ENCODE results near the gene CUX1. TPM values are rescaled to one million over a fixed set of nuclear protein-coding genes. Genes with fewer than 3 reads are reported as not detected.

CUX1 gene
- total and polyA plus RNA-seq, 2 of the 13 experiments (the other 11 are each of a cell fraction or from before 2014, with no cell fraction given) = 13.7 to 14.9 TPM

- no peak for DNase-seq (ENCODE audit: low spot score)
- no peak for FAIRE-seq
- H3K4me3 ChIP-seq (replicated peaks in 1 of 3; ENCODE audit: insufficient read depth in 1 of 3, low read depth in 2 of 3, low read length in 3 of 3) = peak overlapping the region; percentile 71 to 88 (median 73)
- POLR2A ChIA-PET = interaction anchor here (2.3 kb wide), 1 partner anchor 41 kb away, joined by 5 read pairs; no protein-coding TSS in a partner anchor
- ATAC-seq = peak; percentile 29
- H3K9ac ChIP-seq (ENCODE audit: insufficient read depth, low read depth, low read length) = peak overlapping the region; percentile 73
- BruUV-seq (replicated peaks) = no TSS peak
- WGBS (ENCODE audit: low lambda C conversion rate) = no CpG with 5 or more reads among the region's 89 CpGs
- no peaks in the 10 kb centered on the region; a peak in 3 of 5 replicates for H3K27me3 ChIP-seq (ENCODE audit: control insufficient read depth in 1 of 2, insufficient read depth in 2 of 2, low read length in 2 of 2)
- peaks cover 29% of the 10 kb centered on the region for H3K79me2 ChIP-seq (ENCODE audit: insufficient read depth, low read length)
- H3K9me3 ChIP-seq (ENCODE audit: low read length) = no peaks in the 10 kb centered on the region
- H4K20me1 ChIP-seq (ENCODE audit: insufficient read depth, low read length) = peaks cover 24% of the 10 kb centered on the region
- no peaks in the 10 kb centered on the region for H3K36me3 ChIP-seq (replicated peaks in 1 of 2; ENCODE audit: control insufficient read depth in 1 of 2, insufficient read depth in 2 of 2, low read length in 2 of 2)
- CTCF ChIA-PET (ENCODE audit: low intra/inter-chr PET ratio, low total read pairs) = interaction anchor here (0.6 to 2.2 kb wide), 4 partner anchors 72 to 273 kb away, joined by 4 to 9 read pairs (median 4); no protein-coding TSS in a partner anchor
- peaks cover 48% of the 10 kb centered on the region for H3K4me1 ChIP-seq (ENCODE audit: insufficient read depth, low read length)
- peak overlapping the region; percentile 60 for H2AFZ ChIP-seq (ENCODE audit: low read length)
- H3K4me2 ChIP-seq (ENCODE audit: low read depth, low read length) = peak overlapping the region; percentile 98
- in situ Hi-C loops (cut with HindIII; ENCODE audit: extremely low pct_ligation_motif_present, low pct_unique_long_range_greater_than_20kb) (loop anchor here (5.0 to 10.0 kb wide), 5 partner anchors 73 to 440 kb away; no protein-coding TSS in a partner anchor), intact Hi-C loops (cut with micrococcal nuclease; ENCODE audit: unreplicated experiment) (loop anchor here (1.0 to 5.0 kb wide), 5 partner anchors 42 to 421 kb away; no protein-coding TSS in a partner anchor)
- H3K27ac ChIP-seq (ENCODE audit: extremely low read length, insufficient read depth, low read length) = peak overlapping the region; percentile 38
- TF ChIP-seq ZFY (CRISPR knock-in tag; IDR thresholded peaks at IDR 0.05) (0 out of 2 replicates have a peak, but pooled peaks have one; percentile 5), GABPA (IDR thresholded peaks at IDR 0.05; ENCODE audit: low read depth, low read length) (0 out of 2 replicates have a peak, but pooled peaks have one; percentile 10), GABPA (CRISPR knock-in tag; IDR thresholded peaks at IDR 0.05; ENCODE audit: low read depth) (no peak), ZMYM3 (CRISPR knock-in tag; IDR thresholded peaks at IDR 0.05) (0 out of 2 replicates have a peak, but pooled peaks have one; percentile 22), ZNF275 (CRISPR knock-in tag; IDR thresholded peaks at IDR 0.05; ENCODE audit: borderline replicate concordance) (0 out of 2 replicates have a peak, but pooled peaks have one; percentile 27), MAX (IDR thresholded peaks at IDR 0.05) (peak; percentile 43; the same call in 1 of the 2 replicates), XRCC5 (optimal IDR thresholded peaks at IDR 0.05; ENCODE audit: low read length) (peak; percentile 8), ZNF414 (CRISPR knock-in tag; IDR thresholded peaks at IDR 0.05) (peak; percentile 81; the same call in 1 of the 2 replicates), ZNF687 (CRISPR knock-in tag; IDR thresholded peaks at IDR 0.05) (peak; percentile 74), KAT8 (CRISPR knock-in tag; IDR thresholded peaks at IDR 0.05) (peak; percentile 14; the same call in 1 of the 2 replicates), ZFX (CRISPR knock-in tag; IDR thresholded peaks at IDR 0.05; ENCODE audit: low read depth) (peak; percentile 48; the same call in 1 of the 2 replicates), ZNF740 (CRISPR knock-in tag; IDR thresholded peaks at IDR 0.05) (0 out of 2 replicates have a peak, but pooled peaks have one; percentile 80), ZNF550 (CRISPR knock-in tag; IDR thresholded peaks at IDR 0.05; ENCODE audit: borderline replicate concordance) (0 out of 2 replicates have a peak, but pooled peaks have one; percentile 54)
- TF ChIP-seq, protein P1, sequence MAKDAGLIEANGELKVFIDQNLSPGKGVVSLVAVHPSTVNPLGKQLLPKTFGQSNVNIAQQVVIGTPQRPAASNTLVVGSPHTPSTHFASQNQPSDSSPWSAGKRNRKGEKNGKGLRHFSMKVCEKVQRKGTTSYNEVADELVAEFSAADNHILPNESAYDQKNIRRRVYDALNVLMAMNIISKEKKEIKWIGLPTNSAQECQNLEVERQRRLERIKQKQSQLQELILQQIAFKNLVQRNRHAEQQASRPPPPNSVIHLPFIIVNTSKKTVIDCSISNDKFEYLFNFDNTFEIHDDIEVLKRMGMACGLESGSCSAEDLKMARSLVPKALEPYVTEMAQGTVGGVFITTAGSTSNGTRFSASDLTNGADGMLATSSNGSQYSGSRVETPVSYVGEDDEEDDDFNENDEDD (CRISPR knock-in tag; IDR thresholded peaks at IDR 0.05; ENCODE audit: borderline replicate concordance) = 0 out of 2 replicates have a peak, but pooled peaks have one; percentile 22
These were observed 2.2 kb upstream of the CUX1 start for GRCh38 chr7:101814991-101815825.
